Endothelial cell of hepatic sinusoid (primary cell): ENCODE measurements around the gene MYOF.

Experiments
- in situ Hi-C: cut with HindIII; loops from 2 replicates; pipeline ENCODE4 v1.10.0; 2017; ENCODE audit warnings: low sequenced_read_pairs

Gene MYOF

GRCh38 chr10:93309062-93309461 lies 173.1 kb downstream of the MYOF start:
- in situ Hi-C loops, result no loop called here

GRCh38 chr10:93305122-93305521 lies 177.0 kb downstream of the MYOF start:
- in situ Hi-C loops, result no loop called here

- in situ Hi-C loops, result no loop called here
Measured at GRCh38 chr10:93300981-93301380, 181.2 kb downstream of the MYOF start.

- in situ Hi-C loops, result no loop called here
Measured at GRCh38 chr10:93300288-93300917, 181.7 kb downstream of the MYOF start.

- in situ Hi-C loops, result no loop called here
Measured at GRCh38 chr10:93299606-93300287, 182.4 kb downstream of the MYOF start.

GRCh38 chr10:93299195-93299594 lies 182.9 kb downstream of the MYOF start:
- in situ Hi-C loops, result no loop called here

- in situ Hi-C loops, result no loop called here
Measured at GRCh38 chr10:93296151-93296550, 186.0 kb downstream of the MYOF start.

- in situ Hi-C loops, result no loop called here
Measured at GRCh38 chr10:93293999-93294398, 188.1 kb downstream of the MYOF start.

- in situ Hi-C loops, result no loop called here
Measured at GRCh38 chr10:93290661-93291354, 191.3 kb downstream of the MYOF start.

- in situ Hi-C loops, result loop anchor here (5.0 to 10.0 kb wide), 2 partner anchors 62 to 184 kb away; no protein-coding TSS in a partner anchor
Measured at GRCh38 chr10:93288679-93289634, 193.2 kb downstream of the MYOF start.

- in situ Hi-C loops, result loop anchor here (5.0 to 10.0 kb wide), 2 partner anchors 60 to 183 kb away; no protein-coding TSS in a partner anchor
Measured at GRCh38 chr10:93287775-93288174, 194.4 kb downstream of the MYOF start.

GRCh38 chr10:93284246-93284645 lies 197.9 kb downstream of the MYOF start:
- in situ Hi-C loops, result loop anchor here (10.0 kb wide), 1 partner anchor 179 kb away; no protein-coding TSS in a partner anchor

GRCh38 chr10:93281367-93281720 lies 200.8 kb downstream of the MYOF start:
- in situ Hi-C loops, result loop anchor here (10.0 kb wide), 1 partner anchor 177 kb away; no protein-coding TSS in a partner anchor

GRCh38 chr10:93280699-93281366 lies 201.3 kb downstream of the MYOF start:
- in situ Hi-C loops, result loop anchor here (10.0 kb wide), 1 partner anchor 176 kb away; no protein-coding TSS in a partner anchor

- in situ Hi-C loops, result loop anchor here (10.0 kb wide), 1 partner anchor 175 kb away; no protein-coding TSS in a partner anchor
Measured at GRCh38 chr10:93280121-93280698, 201.9 kb downstream of the MYOF start.

GRCh38 chr10:93277360-93277759 lies 204.8 kb downstream of the MYOF start:
- in situ Hi-C loops, result no loop called here

- in situ Hi-C loops, result no loop called here
Measured at GRCh38 chr10:93274419-93274818, 207.7 kb downstream of the MYOF start.

GRCh38 chr10:93272884-93273675 lies 209.1 kb downstream of the MYOF start:
- in situ Hi-C loops, result no loop called here

GRCh38 chr10:93271347-93271746 lies 210.8 kb downstream of the MYOF start:
- in situ Hi-C loops, result no loop called here
